Gastrocnemius medialis (tissue), 4 donors: ENCODE results near the gene YPEL2.

ENCODE experiments used
- CTCF ChIP-seq, 5 experiments: fragments of 450-650 bp in 3 of 5; fragments of 200-600 bp in 2 of 5; sonication (generic) in 2 of 5; IDR thresholded peaks in 4 of 5; conservative IDR thresholded peaks in 1 of 5; 1 replicate in 4 of 5; 2 replicates in 1 of 5; pipeline ENCODE4 v1.5.1; 2016 to 2019; ENCODE audit warnings: antibody characterized with exemption in 5 of 5, mild to moderate bottlenecking in 3 of 5, moderate library complexity in 3 of 5
- POLR2A ChIP-seq, 2 donors: fragments of 450-650 bp; IDR thresholded peaks; one replicate each; pipeline ENCODE4 v1.6.1; 2017; ENCODE audit warnings: antibody characterized with exemption in 2 of 2, mild to moderate bottlenecking in 2 of 2, moderate library complexity in 2 of 2

GRCh38 chr17:59418732-59419166, 87.3 kb downstream of the YPEL2 start:
- no peak for TF ChIP-seq CTCF (IDR thresholded peaks at IDR 0.05 in 4 of 5, conservative IDR thresholded peaks at IDR 0.05 in 1 of 5)
- TF ChIP-seq POLR2A (IDR thresholded peaks at IDR 0.05): no peak
